EL (cell line): ENCODE data around the gene PTPRN2.
"Not testable (repeated sequence)": the region's sequence is repeated elsewhere in the genome, so short reads cannot be mapped to it uniquely, and the experiment has no call there.

Experiments used
- DNase-seq: peaks from one replicate; pipeline ENCODE4 v3.0.0-alpha.2; 2016

PTPRN2 gene

GRCh38 chr7:158414002-158414401 lies 173.6 kb downstream of the PTPRN2 start:
- no peak for DNase-seq

- DNase-seq, result no peak
These were observed 176.2 kb downstream of the PTPRN2 start for GRCh38 chr7:158411232-158411950.

DNA sequence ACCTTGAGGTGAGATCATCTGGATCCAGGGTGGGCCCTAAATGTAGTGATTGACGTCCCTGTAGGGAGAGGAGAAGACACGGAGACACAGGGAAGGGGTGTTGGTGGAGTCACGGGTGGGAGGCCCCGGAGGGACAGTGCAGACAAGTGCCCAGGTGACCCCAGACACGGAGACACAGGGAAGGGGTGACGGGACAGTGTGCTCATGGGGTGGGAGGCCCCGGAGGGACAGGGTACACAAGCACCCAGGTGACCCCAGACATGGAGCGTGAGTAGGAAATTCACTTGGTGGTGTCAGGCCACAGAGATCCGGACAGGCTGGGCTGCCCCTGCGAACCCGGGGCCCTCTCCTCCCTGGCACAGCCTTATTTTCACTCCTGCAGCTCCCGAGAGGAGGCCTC lies 176.9 kb downstream of the PTPRN2 start:
- no peak for DNase-seq

GRCh38 chr7:158409816-158410330 lies 177.8 kb downstream of the PTPRN2 start:
- DNase-seq, result no peak

DNA sequence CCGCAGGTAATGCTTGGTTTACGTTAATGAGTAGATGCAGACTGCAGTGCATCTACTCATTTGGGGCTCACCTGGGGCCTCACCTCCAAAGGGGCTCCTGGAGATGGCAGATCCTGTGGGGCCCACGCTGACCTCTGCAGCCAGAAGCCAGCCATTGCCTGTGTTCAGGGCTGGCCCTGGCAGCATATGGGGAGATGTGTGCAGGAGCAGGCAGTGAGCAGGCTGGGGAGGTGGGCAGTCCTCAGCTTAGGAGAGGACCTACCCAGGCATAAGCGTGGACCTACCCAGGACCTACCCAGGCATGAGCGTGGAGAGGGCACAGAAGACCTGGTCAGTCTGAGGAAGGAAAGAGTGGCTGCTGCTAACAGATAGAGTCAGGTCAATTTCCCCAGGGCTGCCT lies 178.5 kb downstream of the PTPRN2 start:
- DNase-seq, result no peak

DNA sequence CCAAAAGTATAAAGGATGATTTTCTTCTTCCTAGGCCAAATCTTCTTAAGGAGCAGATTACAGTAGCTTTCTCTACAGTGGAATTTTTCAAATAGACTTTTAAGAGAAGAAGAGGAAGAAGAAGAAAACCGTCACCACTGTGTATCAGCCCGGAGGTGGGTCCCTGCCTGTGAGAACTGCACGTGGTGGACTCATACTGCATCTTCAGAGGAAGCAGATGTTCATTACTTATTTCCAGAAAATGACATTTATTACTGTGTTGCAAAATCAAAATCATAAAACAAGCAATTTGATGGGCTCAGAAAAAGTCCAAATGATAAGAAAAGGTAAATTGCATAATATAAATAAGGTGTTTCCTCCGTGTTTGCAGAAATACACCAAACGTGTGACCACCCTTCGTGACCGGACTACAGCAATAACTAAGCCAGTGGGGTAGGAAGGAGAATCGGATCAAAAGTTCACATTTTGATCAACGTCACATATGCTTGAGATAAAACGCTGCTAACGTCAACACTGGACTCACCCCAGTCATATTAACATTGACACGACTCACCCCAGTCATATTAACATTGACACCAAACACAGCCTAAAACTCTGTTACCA lies 179.2 kb downstream of the PTPRN2 start:
- no peak for DNase-seq

- no peak for DNase-seq
These were observed 179.9 kb downstream of the PTPRN2 start for GRCh38 chr7:158407581-158408317.

DNA sequence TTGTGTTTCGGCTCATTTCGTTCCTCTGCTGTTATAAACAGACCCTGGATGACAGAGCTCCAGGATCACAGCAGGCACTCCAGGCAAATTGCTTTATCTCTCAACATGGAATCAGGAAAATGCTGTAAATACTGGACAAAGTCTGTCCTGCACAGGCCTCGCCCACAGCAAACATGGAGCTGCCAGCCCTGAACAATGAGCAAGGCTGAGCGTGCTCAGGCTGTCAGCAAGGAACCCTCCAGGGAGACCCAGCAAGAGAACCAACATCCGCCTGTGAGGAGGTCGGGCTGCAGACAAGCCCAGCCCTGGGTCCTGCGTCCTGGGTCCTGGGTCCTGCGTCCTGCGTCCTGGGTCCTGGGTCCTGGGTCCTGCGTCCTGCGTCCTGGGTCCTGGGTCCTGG lies 180.8 kb downstream of the PTPRN2 start:
- no peak for DNase-seq

DNA sequence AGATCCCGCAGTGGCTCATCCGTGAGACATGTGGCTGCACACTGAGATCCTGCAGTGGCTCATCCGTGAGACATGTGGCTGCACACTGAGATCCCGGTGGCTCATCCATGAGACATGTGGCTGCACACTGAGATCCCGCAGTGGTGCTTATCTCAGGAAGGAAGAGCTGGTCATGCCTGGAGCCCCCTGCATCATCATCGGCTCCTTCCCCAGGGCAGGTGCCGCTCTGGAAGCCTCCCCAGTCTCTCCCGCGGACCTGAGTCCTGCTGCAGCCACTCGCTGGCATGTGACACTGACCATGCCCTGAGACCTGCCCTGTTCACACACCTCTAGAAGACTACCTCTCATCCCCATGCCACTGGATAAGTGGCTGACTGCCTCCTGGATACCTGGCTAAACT lies 181.3 kb downstream of the PTPRN2 start:
- DNase-seq, result no peak

- DNase-seq, result not testable (repeated sequence)
These were observed 181.9 kb downstream of the PTPRN2 start for GRCh38 chr7:158405771-158406170.

DNA sequence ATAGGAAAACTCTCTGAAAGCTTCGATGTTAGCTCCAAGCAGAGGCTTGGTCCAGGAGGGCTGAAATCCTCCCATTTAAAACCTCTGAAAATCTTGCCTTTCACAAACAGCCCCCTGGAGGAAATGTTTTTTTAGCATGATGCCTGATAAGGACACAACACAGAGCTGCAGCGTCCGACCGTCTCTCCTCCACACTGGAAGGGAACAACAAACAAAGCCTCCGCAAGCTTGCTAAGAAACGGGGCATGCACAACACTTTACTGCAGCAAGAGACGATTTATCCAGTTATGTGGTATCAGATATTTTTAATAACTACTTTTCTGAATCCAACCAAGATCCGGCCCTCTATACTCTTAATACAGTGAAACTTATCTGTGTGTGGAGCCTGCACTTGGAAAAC lies 182.3 kb downstream of the PTPRN2 start:
- DNase-seq, result no peak

GRCh38 chr7:158404031-158404761 lies 183.4 kb downstream of the PTPRN2 start:
- DNase-seq, result no peak

DNA sequence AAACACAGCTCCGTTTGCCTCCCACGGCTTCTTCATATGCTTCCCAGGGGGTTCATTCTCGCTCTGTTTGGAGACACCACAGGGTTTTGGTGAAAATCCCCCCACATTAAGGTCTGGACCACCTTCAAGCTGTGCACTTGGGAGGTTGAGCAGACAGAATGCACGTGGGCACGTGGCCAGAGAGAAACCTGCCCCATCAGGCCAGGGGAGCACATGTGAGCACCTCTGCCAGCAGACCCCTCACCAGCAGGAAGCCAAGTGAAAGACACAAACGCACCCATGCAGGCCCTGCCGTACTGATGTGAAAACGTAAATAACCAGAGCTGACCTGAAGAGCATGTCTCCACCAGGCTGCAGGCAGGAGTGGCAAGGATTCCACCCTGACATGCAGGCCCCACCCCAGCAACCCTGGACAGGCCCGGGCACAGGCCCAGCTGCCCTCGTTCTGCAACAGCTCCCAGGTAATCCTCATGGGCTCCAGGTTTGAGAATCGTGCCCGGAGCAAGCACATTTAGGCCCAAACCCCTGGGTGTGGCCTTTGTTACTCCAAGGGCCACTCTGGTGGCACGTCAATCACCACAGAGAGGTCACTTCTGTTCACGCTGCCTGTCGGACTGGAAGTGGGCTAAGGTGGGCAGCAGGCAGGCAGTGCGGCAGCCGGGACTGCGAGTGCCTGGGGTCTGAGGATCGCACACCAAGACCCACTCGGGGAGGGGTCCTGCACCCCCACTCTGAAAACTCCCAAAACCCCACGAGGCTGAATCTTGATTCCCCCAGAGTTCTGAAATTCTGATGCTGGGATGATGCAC lies 184.4 kb downstream of the PTPRN2 start:
- no peak for DNase-seq

- no peak for DNase-seq
These were observed 185.2 kb downstream of the PTPRN2 start for GRCh38 chr7:158402471-158402870.

GRCh38 chr7:158401826-158402225 lies 185.8 kb downstream of the PTPRN2 start:
- DNase-seq, result no peak

DNA sequence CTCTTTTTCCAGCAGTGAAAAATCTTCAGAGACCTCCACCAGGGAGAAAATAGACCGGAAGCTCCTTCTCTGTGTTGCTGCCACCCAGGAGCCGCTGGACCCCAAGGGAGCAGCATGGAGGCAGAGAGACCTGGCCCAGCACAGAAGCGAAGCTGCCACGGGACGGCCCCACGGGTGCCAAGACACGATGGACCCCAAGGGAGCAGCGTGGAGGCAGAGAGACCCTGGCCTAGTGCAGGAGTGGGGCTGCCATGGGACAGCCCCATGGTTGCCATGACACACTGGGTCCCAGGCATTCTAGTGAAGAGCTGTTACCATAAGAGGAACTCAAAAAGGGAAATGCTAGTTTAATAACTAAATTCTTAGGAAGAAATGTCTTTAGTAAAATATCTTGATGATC lies 186.3 kb downstream of the PTPRN2 start:
- DNase-seq, result no peak

- DNase-seq, result no peak
These were observed 186.9 kb downstream of the PTPRN2 start for GRCh38 chr7:158400601-158401225.

DNA sequence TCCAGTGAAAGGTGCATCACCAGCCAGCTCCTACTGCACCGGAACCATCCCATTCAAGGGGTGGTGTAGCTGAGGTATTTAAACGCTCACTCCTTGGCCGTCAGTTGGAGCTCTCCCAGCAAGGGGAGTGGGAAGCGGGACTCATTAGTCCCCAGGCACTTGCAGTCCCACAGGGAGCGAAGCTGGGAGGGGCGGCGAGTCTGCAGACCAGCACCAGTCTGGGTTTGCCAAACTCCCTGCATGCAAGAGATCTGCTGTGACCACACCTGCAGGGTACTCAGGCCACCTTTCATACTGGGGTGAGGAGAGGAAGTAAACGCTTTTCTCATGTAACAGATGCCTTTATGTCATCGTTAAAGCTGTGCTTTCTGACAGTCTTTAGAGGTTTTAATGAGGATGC lies 187.9 kb downstream of the PTPRN2 start:
- no peak for DNase-seq

DNA sequence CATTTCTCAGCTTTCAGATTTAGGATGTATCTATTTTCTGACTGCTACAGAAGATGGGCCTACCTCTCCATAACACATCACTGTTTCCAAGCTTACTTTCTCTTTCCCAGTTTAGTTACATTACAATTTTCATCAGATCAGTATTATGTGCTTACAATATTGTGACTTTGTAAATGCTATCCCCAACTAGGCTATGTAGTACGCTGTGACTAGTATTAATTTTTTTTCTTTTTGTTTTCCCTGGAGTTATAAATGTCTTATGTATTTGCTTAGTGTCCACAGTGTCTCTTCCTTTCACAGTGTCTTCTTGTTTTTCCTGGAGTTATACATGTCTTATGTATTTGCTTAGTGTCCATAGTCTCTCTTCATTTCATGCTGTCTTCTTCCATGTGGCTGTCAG lies 188.9 kb downstream of the PTPRN2 start:
- DNase-seq, result no peak

DNA sequence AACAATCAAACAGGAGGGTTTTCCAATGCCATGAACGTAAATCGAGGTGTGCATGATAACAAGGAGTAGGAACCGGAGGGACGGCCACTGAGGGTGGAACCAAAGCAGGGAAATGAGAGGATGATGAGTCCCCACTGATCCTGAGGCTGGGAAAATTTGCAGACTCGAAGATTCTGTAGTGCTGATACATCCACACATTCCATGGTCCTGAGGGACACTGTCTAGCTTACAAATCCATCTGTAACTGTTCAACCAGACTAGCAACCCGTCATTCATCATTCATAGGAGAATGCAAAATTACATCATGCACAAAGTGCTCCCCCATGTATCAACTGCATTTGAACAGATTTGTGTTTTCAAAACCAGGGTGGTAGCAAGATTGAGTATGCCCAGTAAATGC lies 189.7 kb downstream of the PTPRN2 start:
- no peak for DNase-seq

- DNase-seq, result no peak
These were observed 190.4 kb downstream of the PTPRN2 start for GRCh38 chr7:158396982-158397862.
